Ascending aorta (tissue), 2 donors: ENCODE measurements around the gene NOXA1. TPM values are rescaled to one million over a fixed set of nuclear protein-coding genes. Genes with fewer than 3 reads are reported as not detected.
"Not testable (repeated sequence)": the region's sequence is repeated elsewhere in the genome, so short reads cannot be mapped to it uniquely, and the experiment has no call there.

Experiments
- DNase-seq, 2 donors: peaks; one replicate each; pipeline ENCODE4 v3.0.0-alpha.2; 2019; ENCODE audit warnings: low spot score in 2 of 2
- H3K27ac ChIP-seq, 2 donors: fragments of 200-600 bp; sonication (generic); one replicate each; pipeline ENCODE4 v1.5.1; 2016 to 2017; ENCODE audit warnings: mild to moderate bottlenecking in 1 of 2
- H3K27me3 ChIP-seq: fragments of 200-600 bp; sonication (generic); one replicate; pipeline ENCODE4 v1.5.1; 2017
- H3K36me3 ChIP-seq, 2 donors: fragments of 200-600 bp; sonication (generic); one replicate each; pipeline ENCODE4 v1.5.1; 2016
- H3K4me1 ChIP-seq, 2 donors: fragments of 200-600 bp; sonication (generic); one replicate each; pipeline ENCODE4 v1.5.1; 2016 to 2017; ENCODE audit warnings: mild to moderate bottlenecking in 1 of 2
- H3K4me3 ChIP-seq, 2 donors: fragments of 200-600 bp; sonication (generic); one replicate each; pipeline ENCODE4 v1.5.1; 2016 to 2017; ENCODE audit warnings: mild to moderate bottlenecking in 1 of 2
- H3K9me3 ChIP-seq, 2 donors: fragments of 200-600 bp; sonication (generic); one replicate each; pipeline ENCODE4 v1.5.1; 2016
- CTCF ChIP-seq, 3 experiments: fragments of 200-600 bp in 2 of 3; fragments of 450-650 bp in 1 of 3; sonication (generic) in 2 of 3; IDR thresholded peaks; one replicate each; pipeline ENCODE4 v1.5.1; 2016 to 2019; ENCODE audit warnings: antibody characterized with exemption in 3 of 3, mild to moderate bottlenecking in 1 of 3, moderate library complexity in 1 of 3
- intact Hi-C: fragments of 100-400 bp; cut with DNase I; formaldehyde crosslinking; loops from one replicate; pipeline ENCODE4 v1.15.1; 2023
- total RNA-seq: library from RNA; depleted of rRNA; stranded (reverse); fragments of >200 nt; gene quantifications from one replicate; pipeline ENCODE4 v1.1.0, GENCODE V29; 2016

NOXA1 gene
- 6.9 TPM for total RNA-seq

- H3K27ac ChIP-seq = peak within 1 kb of the TSS; percentile 51 to 87
- intact Hi-C loops = loop anchor here (1.0 to 10.0 kb wide), 3 partner anchors 22 to 102 kb away; partner anchors contain the start of gene NSMF
- peak; percentile 60 to 92 (median 68) for TF ChIP-seq CTCF (IDR thresholded peaks at IDR 0.05)
- H3K4me1 ChIP-seq = peaks cover 7 to 15% of the 10 kb centered on the region in 2 donors
- H3K27me3 ChIP-seq = no peaks in the 10 kb centered on the region
- peak; percentile 62 to 95 for DNase-seq
- no peaks in the 10 kb centered on the region for H3K9me3 ChIP-seq
- peaks cover 0 to 3% of the 10 kb centered on the region in 2 donors for H3K36me3 ChIP-seq
- peak within 1 kb of the TSS; percentile 73 to 100 for H3K4me3 ChIP-seq
These were observed at the start of gene NOXA1, which contains the start of gene EXD3 for GRCh38 chr9:137422604-137423513. TSS of gene NOXA1 (plus strand) at chr9:137423393. CDS start at chr9:137423530, 137 bp downstream. TSS of gene EXD3 (minus strand) at chr9:137423162. CDS start at chr9:137395357, 27,805 bp downstream.

GRCh38 chr9:137373611-137373980, 49.6 kb upstream of the NOXA1 start:
- Histone ChIP-seq H3K36me3 (peaks cover 4 to 22% of the 10 kb centered on the region in 2 donors), H3K9me3 (no peaks in the 10 kb centered on the region), H3K27me3 (no peaks in the 10 kb centered on the region), H3K27ac (no peak overlapping the region), H3K4me3 (no peak overlapping the region), H3K4me1 (peaks cover 0 to 2% of the 10 kb centered on the region in 2 donors)
- TF ChIP-seq CTCF (IDR thresholded peaks at IDR 0.05) = no peak
- peak in 1 of 2 donors; percentile 25 for DNase-seq
- intact Hi-C loops = no loop called here

- Histone ChIP-seq H3K27me3 (no peaks in the 10 kb centered on the region), H3K27ac (no peak overlapping the region), H3K36me3 (peaks cover 4 to 22% of the 10 kb centered on the region in 2 donors), H3K9me3 (no peaks in the 10 kb centered on the region), H3K4me3 (no peak overlapping the region), H3K4me1 (no peaks in the 10 kb centered on the region)
- peak in 1 of 2 donors; percentile 50 for DNase-seq
- no peak for TF ChIP-seq CTCF (IDR thresholded peaks at IDR 0.05)
- intact Hi-C loops = no loop called here
These were observed 48.9 kb upstream of the NOXA1 start for GRCh38 chr9:137374131-137374845.

GRCh38 chr9:137375321-137376058, 47.7 kb upstream of the NOXA1 start:
- H3K36me3 ChIP-seq = peaks cover 4 to 22% of the 10 kb centered on the region in 2 donors
- no peaks in the 10 kb centered on the region for H3K27me3 ChIP-seq
- no peak overlapping the region for H3K27ac ChIP-seq
- DNase-seq = no peak
- H3K4me3 ChIP-seq = no peak overlapping the region
- no peaks in the 10 kb centered on the region for H3K4me1 ChIP-seq
- H3K9me3 ChIP-seq = no peaks in the 10 kb centered on the region
- intact Hi-C loops = no loop called here
- TF ChIP-seq CTCF (IDR thresholded peaks at IDR 0.05) = no peak

GRCh38 chr9:137376386-137376785, 46.8 kb upstream of the NOXA1 start:
- intact Hi-C loops = no loop called here
- no peaks in the 10 kb centered on the region for H3K27me3 ChIP-seq
- H3K36me3 ChIP-seq = peaks cover 4 to 22% of the 10 kb centered on the region in 2 donors
- H3K27ac ChIP-seq = no peak overlapping the region
- no peaks in the 10 kb centered on the region for H3K9me3 ChIP-seq
- H3K4me3 ChIP-seq = no peak overlapping the region
- no peak for TF ChIP-seq CTCF (IDR thresholded peaks at IDR 0.05)
- DNase-seq = peak in 1 of 2 donors; percentile 33
- no peaks in the 10 kb centered on the region for H3K4me1 ChIP-seq

- H3K4me1 ChIP-seq, H3K36me3 ChIP-seq, H3K9me3 ChIP-seq, intact Hi-C loops, H3K27ac ChIP-seq, H3K27me3 ChIP-seq, H3K4me3 ChIP-seq: not testable (repeated sequence)
- DNase-seq = peak in 1 of 2 donors; percentile 40
These were observed 44.3 kb upstream of the NOXA1 start for GRCh38 chr9:137378688-137379410.
